Nephron (organoid): ENCODE results near the gene OSGEP.

Experiments used
- H3K27ac Mint-ChIP-seq, 3 experiments: 2 replicates each; pipeline ENCODE4 v1.8.0; 2020; ENCODE audit warnings: mixed read lengths in 3 of 3, mild to moderate bottlenecking in 2 of 3, moderate library complexity in 1 of 3
- H3K27me3 Mint-ChIP-seq: 2 replicates; pipeline ENCODE4 v1.8.0; 2021; ENCODE audit warnings: low read depth, mild to moderate bottlenecking, moderate library complexity, mixed read lengths
- H3K36me3 Mint-ChIP-seq: 2 replicates; pipeline ENCODE4 v1.8.0; 2020; ENCODE audit warnings: low read depth, mixed read lengths
- H3K4me1 Mint-ChIP-seq: 2 replicates; pipeline ENCODE4 v1.8.0; 2020; ENCODE audit warnings: mixed read lengths
- H3K4me3 Mint-ChIP-seq, 3 experiments: 2 replicates each; pipeline ENCODE4 v1.8.0; 2020; ENCODE audit warnings: mild to moderate bottlenecking in 3 of 3, mixed read lengths in 3 of 3, moderate library complexity in 2 of 3
- H3K9me3 Mint-ChIP-seq: 2 replicates; pipeline ENCODE4 v1.8.0; 2020; ENCODE audit warnings: mixed read lengths
- TF ChIP-seq, protein P1 (sequence below), 3 experiments: fragments of 200-600 bp; sonication (generic); IDR thresholded peaks; one replicate each; pipeline ENCODE4 v1.5.0; 2021; ENCODE audit warnings: antibody characterized with exemption in 3 of 3; ENCODE audit not compliant: unreplicated experiment in 3 of 3

Gene OSGEP

DNA sequence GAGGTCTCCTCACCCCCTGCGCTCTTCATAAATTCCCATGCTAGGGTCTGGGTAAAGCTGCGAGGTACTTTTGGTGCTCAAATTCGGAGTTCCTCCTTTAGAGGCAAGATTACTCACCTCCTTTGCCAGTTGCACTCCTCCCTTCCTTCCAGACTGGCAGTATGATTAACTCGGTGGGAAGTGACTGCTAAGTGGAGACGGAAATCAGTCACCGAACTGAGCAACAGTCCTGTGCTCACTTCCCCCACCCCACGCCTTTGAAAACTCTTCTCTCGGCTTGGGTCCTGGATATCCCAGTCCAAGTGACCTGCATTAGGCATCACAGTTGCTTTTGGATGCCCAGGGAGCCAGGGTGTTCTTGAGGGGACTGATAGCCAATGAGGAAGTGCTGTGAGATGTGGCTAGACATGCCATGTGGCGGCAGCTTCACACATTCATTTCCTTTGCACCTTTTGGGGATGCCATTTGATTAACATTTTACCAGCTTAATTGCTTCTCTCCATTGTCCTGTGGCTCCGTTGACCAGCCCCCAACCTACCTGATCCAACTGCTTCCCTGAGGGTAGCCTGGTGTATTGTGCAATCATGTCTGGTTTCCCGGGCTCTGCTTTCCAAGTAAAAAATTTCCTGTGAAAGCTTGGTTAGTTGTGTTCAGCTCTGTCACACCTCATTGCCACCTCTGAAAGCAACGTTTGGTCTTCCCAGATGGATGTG, 15.4 kb upstream of the OSGEP start:
- Mint-ChIP-seq H3K27me3 (peaks cover 11% of the 10 kb centered on the region), H3K36me3 (peaks cover 10% of the 10 kb centered on the region), H3K9me3 (no peaks in the 10 kb centered on the region), H3K4me1 (peaks cover 16% of the 10 kb centered on the region), H3K4me3 (peak overlapping the region; percentile 90 to 93 (median 93)), H3K27ac (peak overlapping the region; percentile 56 to 92 (median 90))
- TF ChIP-seq, protein P1, sequence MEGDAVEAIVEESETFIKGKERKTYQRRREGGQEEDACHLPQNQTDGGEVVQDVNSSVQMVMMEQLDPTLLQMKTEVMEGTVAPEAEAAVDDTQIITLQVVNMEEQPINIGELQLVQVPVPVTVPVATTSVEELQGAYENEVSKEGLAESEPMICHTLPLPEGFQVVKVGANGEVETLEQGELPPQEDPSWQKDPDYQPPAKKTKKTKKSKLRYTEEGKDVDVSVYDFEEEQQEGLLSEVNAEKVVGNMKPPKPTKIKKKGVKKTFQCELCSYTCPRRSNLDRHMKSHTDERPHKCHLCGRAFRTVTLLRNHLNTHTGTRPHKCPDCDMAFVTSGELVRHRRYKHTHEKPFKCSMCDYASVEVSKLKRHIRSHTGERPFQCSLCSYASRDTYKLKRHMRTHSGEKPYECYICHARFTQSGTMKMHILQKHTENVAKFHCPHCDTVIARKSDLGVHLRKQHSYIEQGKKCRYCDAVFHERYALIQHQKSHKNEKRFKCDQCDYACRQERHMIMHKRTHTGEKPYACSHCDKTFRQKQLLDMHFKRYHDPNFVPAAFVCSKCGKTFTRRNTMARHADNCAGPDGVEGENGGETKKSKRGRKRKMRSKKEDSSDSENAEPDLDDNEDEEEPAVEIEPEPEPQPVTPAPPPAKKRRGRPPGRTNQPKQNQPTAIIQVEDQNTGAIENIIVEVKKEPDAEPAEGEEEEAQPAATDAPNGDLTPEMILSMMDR (IDR thresholded peaks at IDR 0.05; ENCODE audit: unreplicated experiment in 3 of 3), result no peak

- peaks cover 16% of the 10 kb centered on the region for H3K4me1 Mint-ChIP-seq
- peaks cover 15% of the 10 kb centered on the region for H3K27me3 Mint-ChIP-seq
Measured at GRCh38 chr14:20469242-20469889, 14.8 kb upstream of the OSGEP start, which contains the start of gene PNP. TSS of gene PNP (plus strand) at chr14:20469406. CDS start at chr14:20469525, 119 bp downstream.

DNA sequence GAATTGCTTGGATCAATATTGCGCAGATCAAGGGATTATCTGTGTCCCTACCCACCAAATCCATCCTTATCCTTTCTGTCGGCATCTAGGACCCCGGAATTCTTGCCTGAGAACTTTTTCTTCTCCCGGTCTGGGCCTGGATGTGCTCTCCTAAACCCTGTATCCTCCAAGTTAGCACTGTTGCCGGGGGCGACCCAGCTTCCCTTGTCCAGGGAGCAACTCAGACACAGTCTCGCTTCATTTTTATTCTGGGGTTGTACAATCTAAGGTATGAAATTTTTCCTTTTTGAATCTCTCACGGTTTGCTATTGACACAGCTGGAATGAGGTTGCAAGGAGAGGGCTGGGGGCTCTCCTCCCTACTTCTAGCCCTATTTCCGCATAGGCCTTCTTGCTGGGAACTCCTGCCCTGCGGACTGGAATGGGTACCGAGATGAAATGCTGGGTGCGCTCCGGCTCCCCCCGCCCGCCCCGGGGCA, 14.2 kb upstream of the OSGEP start:
- H3K4me1 Mint-ChIP-seq, result peaks cover 16% of the 10 kb centered on the region
- peak overlapping the region; percentile 56 to 92 (median 90) for H3K27ac Mint-ChIP-seq
- no peaks in the 10 kb centered on the region for H3K36me3 Mint-ChIP-seq
- TF ChIP-seq, protein P1 (IDR thresholded peaks at IDR 0.05; ENCODE audit: unreplicated experiment in 3 of 3), result no peak
- H3K4me3 Mint-ChIP-seq, result peak overlapping the region; percentile 90 to 93 (median 93)
- no peaks in the 10 kb centered on the region for H3K9me3 Mint-ChIP-seq
- H3K27me3 Mint-ChIP-seq, result peaks cover 15% of the 10 kb centered on the region

More at GRCh38 chr14:20469242-20469889, 14.8 kb upstream of the OSGEP start, which contains the start of gene PNP:
- peak within 1 kb of the TSS; percentile 90 to 93 (median 93) for H3K4me3 Mint-ChIP-seq
- no peaks in the 10 kb centered on the region for H3K9me3 Mint-ChIP-seq
- H3K27ac Mint-ChIP-seq, result peak within 1 kb of the TSS; percentile 56 to 92 (median 90)
- H3K36me3 Mint-ChIP-seq, result peaks cover 5% of the 10 kb centered on the region
- TF ChIP-seq, protein P1 (IDR thresholded peaks at IDR 0.05; ENCODE audit: unreplicated experiment in 3 of 3), result no peak

DNA sequence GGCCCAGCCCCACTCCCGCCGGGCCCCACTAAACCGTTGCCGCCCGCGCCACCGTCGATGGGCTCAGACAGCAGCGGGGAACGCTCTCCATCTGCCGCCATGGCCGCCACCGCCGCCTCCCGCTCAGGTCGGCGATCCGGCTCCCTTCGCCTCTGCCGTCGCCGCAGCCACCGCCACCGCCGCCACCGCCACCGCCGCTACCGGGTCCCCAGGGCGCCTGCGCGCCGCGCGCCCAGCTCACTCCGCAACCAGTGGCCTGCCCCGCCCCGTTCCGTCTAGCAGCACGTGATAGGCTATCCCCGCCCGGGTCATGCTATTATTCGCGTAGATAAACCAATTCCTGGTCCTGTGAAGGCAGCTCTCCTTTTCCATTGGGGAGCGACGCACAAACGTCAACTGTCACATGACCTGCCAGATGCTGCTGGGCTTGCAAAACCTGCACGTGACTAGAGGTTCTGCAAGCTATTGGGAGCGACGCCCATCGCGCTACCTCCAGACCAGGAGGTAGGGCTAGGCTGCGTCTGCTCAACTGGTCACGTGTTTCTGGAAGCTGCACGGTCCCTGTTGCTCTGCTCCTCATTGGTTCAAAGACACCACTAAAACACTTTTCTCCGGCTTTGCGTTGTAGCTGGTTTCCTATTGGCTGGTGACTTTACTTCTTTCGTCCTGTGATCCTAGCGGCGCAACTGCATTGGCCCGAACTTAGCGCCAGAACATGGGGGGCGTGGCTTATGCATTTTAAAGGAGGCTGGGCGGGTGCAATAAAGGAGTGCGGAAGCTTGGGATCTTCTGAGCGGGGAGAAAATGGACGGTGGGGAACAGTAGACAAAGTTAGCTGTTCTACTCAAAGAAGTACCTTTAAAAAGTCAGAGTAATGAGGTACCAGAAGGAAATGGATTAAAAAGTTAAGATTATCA, 6.9 kb upstream of the OSGEP start, which contains the start of gene PIP4P1:
Gene PIP4P1, minus strand, starts transcription at position 210 of the 917 bp plus-strand sequence. Its CDS starts 109 bp downstream, at position 101.
- TF ChIP-seq, protein P1 (IDR thresholded peaks at IDR 0.05; ENCODE audit: unreplicated experiment in 3 of 3), result no peak
- H3K4me3 Mint-ChIP-seq, result peak within 1 kb of the TSS; percentile 85 to 94 (median 93)
- H3K27ac Mint-ChIP-seq, result peak within 1 kb of the TSS; percentile 73 to 93 (median 88)
- H3K27me3 Mint-ChIP-seq, result peaks cover 4% of the 10 kb centered on the region
- H3K4me1 Mint-ChIP-seq, result peaks cover 18% of the 10 kb centered on the region
- no peaks in the 10 kb centered on the region for H3K9me3 Mint-ChIP-seq
- peaks cover 22% of the 10 kb centered on the region for H3K36me3 Mint-ChIP-seq

DNA sequence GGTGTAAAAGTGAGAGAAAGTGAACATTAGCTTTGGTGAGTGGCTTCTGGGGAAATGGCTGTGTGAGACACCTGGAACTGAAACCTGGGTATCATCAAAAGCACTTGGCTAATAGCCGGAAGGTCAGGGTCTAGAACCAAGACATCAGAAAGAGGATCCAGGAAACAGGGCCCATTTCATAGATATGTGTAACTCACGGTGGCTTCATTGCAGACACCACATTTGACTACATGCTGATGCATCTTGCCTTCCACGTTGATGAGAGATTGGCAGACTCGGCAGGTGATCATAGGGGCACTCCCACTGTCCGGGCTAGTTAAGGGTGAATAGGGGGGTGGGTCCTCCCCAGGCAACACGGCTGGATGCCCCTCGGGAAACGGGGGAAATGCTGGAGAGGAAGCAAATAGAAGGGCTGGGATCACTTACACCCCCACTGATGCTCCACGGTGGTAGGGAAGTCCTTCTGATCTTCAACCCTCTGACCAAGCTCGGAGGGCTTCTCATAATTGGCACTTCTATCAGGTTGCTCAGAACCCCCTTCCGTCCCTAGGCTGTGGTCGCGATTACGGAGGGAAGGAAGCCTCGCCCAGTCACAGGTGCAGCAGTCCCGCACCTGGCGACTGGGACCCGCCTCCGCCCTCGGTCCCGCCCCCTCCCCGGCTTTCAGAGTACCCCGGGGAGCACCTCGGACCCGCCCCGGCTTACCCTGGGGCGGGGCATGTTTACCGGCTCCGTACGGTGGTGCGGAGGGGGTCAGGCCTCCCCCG, 6.0 kb upstream of the OSGEP start:
- Mint-ChIP-seq H3K36me3 (peaks cover 22% of the 10 kb centered on the region), H3K4me1 (peaks cover 18% of the 10 kb centered on the region), H3K27ac (peak overlapping the region; percentile 30 to 85 (median 72)), H3K27me3 (peaks cover 4% of the 10 kb centered on the region), H3K4me3 (peak overlapping the region; percentile 85 to 94 (median 93)), H3K9me3 (no peaks in the 10 kb centered on the region)
- TF ChIP-seq, protein P1 (IDR thresholded peaks at IDR 0.05; ENCODE audit: unreplicated experiment in 3 of 3), result no peak
